Osteocyte (in vitro differentiated cells): ENCODE results near the gene FAM53B. TPM values are rescaled to one million over a fixed set of nuclear protein-coding genes. Genes with fewer than 3 reads are reported as not detected.
A peak's percentile ranks its signal among the peaks of the same experiment; 100 is the strongest.
"Not testable (repeated sequence)": the region's sequence is repeated elsewhere in the genome, so short reads cannot be mapped to it uniquely, and the experiment has no call there.

Experiments used
- DNase-seq: peaks from one replicate; pipeline ENCODE4 v3.0.0; 2021; ENCODE audit warnings: mixed read lengths; ENCODE audit not compliant: unreplicated experiment; ENCODE audit errors: extremely low spot score
- H3K27ac Mint-ChIP-seq: one replicate; pipeline ENCODE4 v1.8.0; 2021; ENCODE audit warnings: mild to moderate bottlenecking, mixed read lengths; ENCODE audit not compliant: unreplicated experiment
- H3K27me3 Mint-ChIP-seq: one replicate; pipeline ENCODE4 v1.8.0; 2021; ENCODE audit warnings: mixed read lengths; ENCODE audit not compliant: unreplicated experiment
- H3K36me3 Mint-ChIP-seq: one replicate; pipeline ENCODE4 v1.8.0; 2021; ENCODE audit warnings: mixed read lengths; ENCODE audit not compliant: unreplicated experiment
- H3K4me1 Mint-ChIP-seq: one replicate; pipeline ENCODE4 v1.8.0; 2021; ENCODE audit warnings: mixed read lengths; ENCODE audit not compliant: unreplicated experiment
- H3K4me3 Mint-ChIP-seq: one replicate; pipeline ENCODE4 v1.8.0; 2021; ENCODE audit warnings: mild to moderate bottlenecking, moderate library complexity, mixed read lengths; ENCODE audit not compliant: unreplicated experiment
- H3K9me3 Mint-ChIP-seq: one replicate; pipeline ENCODE4 v1.8.0; 2021; ENCODE audit warnings: mixed read lengths; ENCODE audit not compliant: unreplicated experiment
- CTCF ChIP-seq: fragments of 200-600 bp; sonication (generic); IDR thresholded peaks from 2 replicates; pipeline ENCODE4 v1.5.0; 2021; ENCODE audit warnings: antibody characterized with exemption, mild to moderate bottlenecking, moderate library complexity
- long read RNA-seq: library from polyadenylated mRNA; unstranded; transcript quantifications from one replicate; pipeline ENCODE4 v2.0.0, GENCODE V29; 2021
- total RNA-seq: library from RNA; stranded (reverse); gene quantifications from 2 replicates; pipeline ENCODE4 v1.2.1, GENCODE V29; 2021

FAM53B gene, protein sequence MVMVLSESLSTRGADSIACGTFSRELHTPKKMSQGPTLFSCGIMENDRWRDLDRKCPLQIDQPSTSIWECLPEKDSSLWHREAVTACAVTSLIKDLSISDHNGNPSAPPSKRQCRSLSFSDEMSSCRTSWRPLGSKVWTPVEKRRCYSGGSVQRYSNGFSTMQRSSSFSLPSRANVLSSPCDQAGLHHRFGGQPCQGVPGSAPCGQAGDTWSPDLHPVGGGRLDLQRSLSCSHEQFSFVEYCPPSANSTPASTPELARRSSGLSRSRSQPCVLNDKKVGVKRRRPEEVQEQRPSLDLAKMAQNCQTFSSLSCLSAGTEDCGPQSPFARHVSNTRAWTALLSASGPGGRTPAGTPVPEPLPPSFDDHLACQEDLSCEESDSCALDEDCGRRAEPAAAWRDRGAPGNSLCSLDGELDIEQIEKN
- 14.7 and 17.0 TPM in 2 replicates for total RNA-seq
- long read RNA-seq, partial matches to known transcripts, result 0 of 2 reads
- long read RNA-seq, other reads (novel, unspliced or antisense), result 2 of 2 reads

- peak within 1 kb of the TSS; percentile 99 for H3K4me3 Mint-ChIP-seq
- H3K4me1 Mint-ChIP-seq, result peaks cover 30% of the 10 kb centered on the region
- DNase-seq, result peak; percentile 92
These were observed at the start of gene FAM53B for GRCh38 chr10:124744102-124745050. Gene FAM53B (minus strand): TSS chr10:124744378. CDS start chr10:124706713, 37,665 bp downstream.

DNA sequence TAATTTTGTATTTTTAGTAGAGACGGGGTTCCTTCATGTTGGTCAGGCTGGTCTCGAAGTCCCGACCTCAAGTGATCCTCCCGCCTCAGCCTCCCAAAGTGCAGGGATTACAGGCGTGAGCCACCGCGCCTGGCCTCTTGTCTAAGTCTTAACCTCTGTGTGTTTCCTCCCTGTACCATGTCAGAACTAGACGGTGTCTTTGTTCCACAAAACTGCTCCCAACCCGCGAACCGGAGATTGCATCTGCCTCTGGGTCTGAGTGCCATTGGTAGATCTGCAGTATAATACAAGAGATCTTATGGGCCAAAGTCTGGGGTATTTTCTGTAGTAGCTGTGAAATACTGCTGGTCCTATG, 48.8 kb upstream of the FAM53B start:
- peaks cover 19% of the 10 kb centered on the region for H3K4me1 Mint-ChIP-seq
- DNase-seq, result no peak
- no peaks in the 10 kb centered on the region for H3K27me3 Mint-ChIP-seq
- H3K9me3 Mint-ChIP-seq, result no peaks in the 10 kb centered on the region
- H3K27ac Mint-ChIP-seq, result peak overlapping the region; percentile 63
- TF ChIP-seq CTCF, result no peak
- peaks cover 2% of the 10 kb centered on the region for H3K36me3 Mint-ChIP-seq
- H3K4me3 Mint-ChIP-seq, result peak overlapping the region; percentile 95

More at GRCh38 chr10:124744102-124745050, at the start of gene FAM53B:
- no peaks in the 10 kb centered on the region for H3K9me3 Mint-ChIP-seq
- no peaks in the 10 kb centered on the region for H3K27me3 Mint-ChIP-seq
- H3K27ac Mint-ChIP-seq, result peak within 1 kb of the TSS; percentile 93
- H3K36me3 Mint-ChIP-seq, result no peaks in the 10 kb centered on the region
- TF ChIP-seq CTCF, result no peak

DNA sequence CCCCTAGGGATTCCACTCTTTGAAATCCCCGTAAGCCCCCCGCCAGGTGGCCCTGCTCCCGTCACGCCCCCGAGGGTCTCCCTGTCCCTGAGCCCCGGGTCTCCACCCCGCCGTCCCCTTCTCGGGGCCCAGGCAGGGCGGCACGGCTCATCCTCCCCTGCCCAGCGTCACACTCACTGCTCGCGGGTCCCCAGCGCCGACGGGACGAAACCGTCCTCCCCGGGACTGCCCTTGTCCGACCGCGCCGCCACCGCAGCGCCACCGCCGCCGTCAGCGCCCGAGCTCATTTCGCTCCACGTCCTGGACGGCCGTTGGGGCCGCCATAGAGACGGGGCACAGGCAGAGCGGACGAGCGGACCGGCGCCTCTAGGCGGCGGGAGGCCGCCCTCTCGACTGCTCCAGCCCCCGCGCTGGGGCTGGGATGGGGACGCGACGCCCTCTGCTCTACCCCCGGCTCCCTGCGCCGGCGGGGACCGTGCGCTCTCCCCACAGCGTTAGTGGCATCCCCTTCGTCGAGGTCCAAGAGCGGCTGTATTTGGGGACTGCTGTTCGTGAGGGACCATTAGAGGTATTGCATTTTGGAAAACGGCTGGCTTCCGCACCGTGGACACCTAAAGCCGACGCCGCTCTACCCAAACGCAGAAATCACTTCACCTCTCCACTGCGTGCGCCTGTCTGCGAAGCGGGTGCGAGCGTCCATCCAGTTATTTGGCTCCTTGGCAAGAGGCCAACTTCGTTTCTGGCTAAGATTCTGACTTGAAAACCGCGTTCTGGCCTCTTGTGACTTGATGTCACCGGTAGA, 47.6 kb upstream of the FAM53B start, which contains the start of gene EEF1AKMT2:
TSS of gene EEF1AKMT2 (minus strand) at position 341 of the 802 bp plus-strand sequence. CDS start at position 287, 54 bp downstream.
- DNase-seq, result peak; percentile 92
- peak; percentile 34 for TF ChIP-seq CTCF
- no peaks in the 10 kb centered on the region for H3K9me3 Mint-ChIP-seq
- H3K36me3 Mint-ChIP-seq, result peaks cover 3% of the 10 kb centered on the region
- no peaks in the 10 kb centered on the region for H3K27me3 Mint-ChIP-seq
- peak within 1 kb of the TSS; percentile 95 for H3K4me3 Mint-ChIP-seq
- H3K4me1 Mint-ChIP-seq, result peaks cover 19% of the 10 kb centered on the region
- H3K27ac Mint-ChIP-seq, result peak within 1 kb of the TSS; percentile 95

DNA sequence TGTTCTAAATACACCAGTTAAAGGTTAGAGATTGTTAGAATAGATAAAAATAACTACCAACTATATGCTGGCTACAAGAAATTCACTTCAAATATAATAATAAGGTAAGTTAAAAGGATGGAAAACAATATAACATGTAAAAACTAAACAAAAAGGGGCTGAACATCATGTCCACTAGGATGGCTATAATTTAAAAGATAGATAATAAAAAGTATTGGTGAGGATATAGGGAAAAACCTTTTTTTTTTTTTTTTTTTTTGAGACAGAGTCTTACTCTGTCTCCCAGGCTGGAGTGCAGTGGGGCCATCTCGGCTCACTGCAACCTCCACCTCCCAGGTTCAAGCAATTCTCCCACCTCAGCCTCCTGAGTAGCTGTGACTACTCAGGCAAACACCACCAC, 38.7 kb upstream of the FAM53B start:
- peaks cover 28% of the 10 kb centered on the region for H3K36me3 Mint-ChIP-seq
- H3K9me3 Mint-ChIP-seq, DNase-seq, H3K27ac Mint-ChIP-seq, H3K27me3 Mint-ChIP-seq, H3K4me3 Mint-ChIP-seq, H3K4me1 Mint-ChIP-seq: not testable (repeated sequence)

GRCh38 chr10:124768791-124769190, 24.6 kb upstream of the FAM53B start:
- Mint-ChIP-seq H3K36me3 (peaks cover 37% of the 10 kb centered on the region), H3K4me3 (no peak overlapping the region), H3K9me3 (peaks cover 3% of the 10 kb centered on the region), H3K4me1 (peaks cover 3% of the 10 kb centered on the region), H3K27ac (no peak overlapping the region), H3K27me3 (no peaks in the 10 kb centered on the region)
- no peak for TF ChIP-seq CTCF
- no peak for DNase-seq
